Measurements from ENCODE around the gene PLXNA4.

PLXNA4 gene

DNA sequence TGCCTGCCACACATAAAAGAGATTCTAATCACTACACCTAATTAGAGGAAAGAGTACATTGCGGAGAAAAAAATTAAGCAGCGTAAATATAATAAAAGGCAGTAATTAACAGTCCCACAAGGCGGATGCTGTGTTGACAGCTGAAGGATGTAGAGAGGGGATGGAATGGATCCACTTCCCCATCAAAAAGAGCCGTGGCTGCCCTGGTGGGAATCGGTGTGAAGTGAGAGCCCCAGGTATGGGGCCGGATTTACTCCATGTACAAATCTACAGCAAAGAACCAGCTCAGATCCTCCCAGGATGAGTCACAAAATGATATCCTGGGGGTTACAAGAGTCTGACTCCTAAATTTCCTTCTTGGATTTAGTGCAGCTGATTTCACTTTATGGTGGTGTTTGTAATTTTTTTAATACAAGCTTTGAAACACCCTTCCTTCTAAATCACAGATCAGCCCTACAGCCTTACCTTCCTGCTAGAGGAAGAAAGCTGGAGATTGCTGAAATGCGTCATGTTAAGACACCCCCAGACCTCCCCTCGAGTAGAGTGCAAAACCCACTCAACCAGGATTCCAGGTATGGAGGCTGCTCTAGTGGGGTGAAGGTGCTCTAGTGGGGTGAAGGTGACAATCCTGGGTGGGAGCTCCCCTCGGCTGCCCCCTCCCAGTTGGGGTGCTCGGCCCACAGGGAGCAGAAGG is 398.4 kb downstream of the PLXNA4 start:
- Histone ChIP-seq H3K4me3 (ENCODE audit: low read length) (no peak overlapping the region), H3K27me3 (ENCODE audit: control insufficient read depth, low read length) (no peaks in the 10 kb centered on the region), H3K4me1 (ENCODE audit: control insufficient read depth, low read length) (no peaks in the 10 kb centered on the region), H3K4me2 (ENCODE audit: low read length) (no peak overlapping the region), H4K20me1 (ENCODE audit: control insufficient read depth, insufficient read depth, low read depth, low read length) (no peaks in the 10 kb centered on the region), H3K9me2 (replicated peaks; ENCODE audit: control insufficient read depth, low read length) (no peaks in the 10 kb centered on the region), H3K79me2 (ENCODE audit: control insufficient read depth, low read length) (no peaks in the 10 kb centered on the region), H3K36me3 (ENCODE audit: control insufficient read depth, low read length) (no peaks in the 10 kb centered on the region), H3K27ac (ENCODE audit: low read depth, low read length) (no peak overlapping the region), H3F3A (ENCODE audit: control insufficient read depth, insufficient read depth) (no peaks in the 10 kb centered on the region), H3K9me3 (ENCODE audit: control insufficient read depth, insufficient read depth, low read length) (no peaks in the 10 kb centered on the region)
- TF ChIP-seq, protein P1, sequence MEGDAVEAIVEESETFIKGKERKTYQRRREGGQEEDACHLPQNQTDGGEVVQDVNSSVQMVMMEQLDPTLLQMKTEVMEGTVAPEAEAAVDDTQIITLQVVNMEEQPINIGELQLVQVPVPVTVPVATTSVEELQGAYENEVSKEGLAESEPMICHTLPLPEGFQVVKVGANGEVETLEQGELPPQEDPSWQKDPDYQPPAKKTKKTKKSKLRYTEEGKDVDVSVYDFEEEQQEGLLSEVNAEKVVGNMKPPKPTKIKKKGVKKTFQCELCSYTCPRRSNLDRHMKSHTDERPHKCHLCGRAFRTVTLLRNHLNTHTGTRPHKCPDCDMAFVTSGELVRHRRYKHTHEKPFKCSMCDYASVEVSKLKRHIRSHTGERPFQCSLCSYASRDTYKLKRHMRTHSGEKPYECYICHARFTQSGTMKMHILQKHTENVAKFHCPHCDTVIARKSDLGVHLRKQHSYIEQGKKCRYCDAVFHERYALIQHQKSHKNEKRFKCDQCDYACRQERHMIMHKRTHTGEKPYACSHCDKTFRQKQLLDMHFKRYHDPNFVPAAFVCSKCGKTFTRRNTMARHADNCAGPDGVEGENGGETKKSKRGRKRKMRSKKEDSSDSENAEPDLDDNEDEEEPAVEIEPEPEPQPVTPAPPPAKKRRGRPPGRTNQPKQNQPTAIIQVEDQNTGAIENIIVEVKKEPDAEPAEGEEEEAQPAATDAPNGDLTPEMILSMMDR (IDR thresholded peaks at IDR 0.05; ENCODE audit: low read depth, low read length, poor library complexity, severe bottlenecking): no peak
- TF ChIP-seq EZH2phosphoT487 (IDR thresholded peaks at IDR 0.05; ENCODE audit: borderline replicate concordance, low read length): no peak

DNA sequence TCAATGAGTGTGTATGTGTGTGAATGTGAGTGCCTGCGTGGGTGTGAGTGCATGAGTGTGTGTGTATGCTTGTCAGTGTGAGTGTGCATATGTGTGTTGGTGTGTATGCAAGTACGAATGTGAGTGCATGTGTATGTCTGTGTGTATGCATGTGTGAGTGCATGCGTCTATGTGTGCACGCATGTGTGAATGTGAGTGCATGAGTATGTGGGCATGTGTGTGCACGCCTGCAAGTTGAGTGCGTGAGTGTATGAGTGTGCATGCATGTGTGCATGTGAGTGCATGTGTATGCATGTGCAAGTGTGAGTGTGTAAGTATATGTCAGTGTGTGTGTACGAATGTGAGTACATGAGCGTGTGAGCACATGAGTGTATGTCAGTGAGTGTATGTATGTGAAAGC is 399.6 kb downstream of the PLXNA4 start:
- no peaks in the 10 kb centered on the region for H3K9me2 ChIP-seq (replicated peaks; ENCODE audit: control insufficient read depth, low read length)
- H4K20me1 ChIP-seq (ENCODE audit: control insufficient read depth, insufficient read depth, low read depth, low read length): no peaks in the 10 kb centered on the region
- no peak overlapping the region for H3K27ac ChIP-seq (ENCODE audit: low read depth, low read length)
- no peaks in the 10 kb centered on the region for H3K9me3 ChIP-seq (ENCODE audit: control insufficient read depth, insufficient read depth, low read length)
- TF ChIP-seq, protein P1 (IDR thresholded peaks at IDR 0.05; ENCODE audit: low read depth, low read length, poor library complexity, severe bottlenecking): no peak
- no peak for TF ChIP-seq EZH2phosphoT487 (IDR thresholded peaks at IDR 0.05; ENCODE audit: borderline replicate concordance, low read length)
- H3K27me3 ChIP-seq (ENCODE audit: control insufficient read depth, low read length): no peaks in the 10 kb centered on the region
- H3F3A ChIP-seq (ENCODE audit: control insufficient read depth, insufficient read depth): no peaks in the 10 kb centered on the region
- no peak overlapping the region for H3K4me3 ChIP-seq (ENCODE audit: low read length)
- H3K79me2 ChIP-seq (ENCODE audit: control insufficient read depth, low read length): no peaks in the 10 kb centered on the region
- no peaks in the 10 kb centered on the region for H3K4me1 ChIP-seq (ENCODE audit: control insufficient read depth, low read length)
- H3K4me2 ChIP-seq (ENCODE audit: low read length): no peak overlapping the region
- no peaks in the 10 kb centered on the region for H3K36me3 ChIP-seq (ENCODE audit: control insufficient read depth, low read length)

DNA sequence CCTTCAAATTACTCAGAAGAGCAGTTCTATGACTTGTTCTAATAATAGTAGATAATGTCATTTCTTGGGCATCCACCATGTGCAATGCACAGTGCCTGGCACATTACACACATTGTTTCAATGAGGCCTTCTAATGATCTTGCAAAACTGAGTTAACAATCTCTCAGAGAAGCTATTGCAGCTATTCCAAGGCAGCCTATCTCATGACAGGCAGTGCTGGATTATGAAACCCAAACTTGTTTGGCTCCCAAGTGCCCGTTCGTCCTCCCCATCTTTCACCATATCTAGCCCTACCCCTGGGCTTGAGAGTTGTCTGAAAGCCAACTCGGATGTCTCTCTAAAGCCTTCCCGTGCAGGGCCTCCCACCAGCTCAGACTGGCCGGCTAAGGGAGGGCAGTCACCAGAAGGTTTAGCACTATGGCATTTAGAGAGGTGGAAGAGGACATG is 405.1 kb downstream of the PLXNA4 start:
- no peaks in the 10 kb centered on the region for H3K9me3 ChIP-seq (ENCODE audit: control insufficient read depth, insufficient read depth, low read length)
- no peak overlapping the region for H3K27ac ChIP-seq (ENCODE audit: low read depth, low read length)
- no peak for TF ChIP-seq EZH2phosphoT487 (IDR thresholded peaks at IDR 0.05; ENCODE audit: borderline replicate concordance, low read length)
- TF ChIP-seq, protein P1 (IDR thresholded peaks at IDR 0.05; ENCODE audit: low read depth, low read length, poor library complexity, severe bottlenecking): no peak
- H3K4me3 ChIP-seq (ENCODE audit: low read length): no peak overlapping the region
- no peaks in the 10 kb centered on the region for H3K36me3 ChIP-seq (ENCODE audit: control insufficient read depth, low read length)
- no peaks in the 10 kb centered on the region for H4K20me1 ChIP-seq (ENCODE audit: control insufficient read depth, insufficient read depth, low read depth, low read length)
- no peak overlapping the region for H3K4me2 ChIP-seq (ENCODE audit: low read length)
- H3K9me2 ChIP-seq (replicated peaks; ENCODE audit: control insufficient read depth, low read length): no peaks in the 10 kb centered on the region
- no peaks in the 10 kb centered on the region for H3F3A ChIP-seq (ENCODE audit: control insufficient read depth, insufficient read depth)
- H3K27me3 ChIP-seq (ENCODE audit: control insufficient read depth, low read length): no peaks in the 10 kb centered on the region
- no peaks in the 10 kb centered on the region for H3K4me1 ChIP-seq (ENCODE audit: control insufficient read depth, low read length)
- H3K79me2 ChIP-seq (ENCODE audit: control insufficient read depth, low read length): no peaks in the 10 kb centered on the region

Measured in DOHH2 (cell line).